Keratinocyte (primary cell): Measurements from ENCODE around the gene ESX1.

Experiments used
- CTCF ChIP-seq, 3 experiments: IDR thresholded peaks in 1 of 3; conservative IDR thresholded peaks in 1 of 3; optimal IDR thresholded peaks in 1 of 3; 2 replicates in 2 of 3; 3 replicates in 1 of 3; pipeline versions ENCODE3 to v1.5.1; 2011; ENCODE audit warnings: low read length in 3 of 3, mild to moderate bottlenecking in 3 of 3, moderate library complexity in 2 of 3, control low read depth in 1 of 3, inconsistent platforms in 1 of 3; ENCODE audit not compliant: insufficient read depth in 2 of 3; ENCODE audit errors: extremely low read depth in 1 of 3
- EZH2 ChIP-seq: IDR thresholded peaks from one replicate; pipeline ENCODE4 v1.6.1; 2012; ENCODE audit warnings: inconsistent platforms, mild to moderate bottlenecking, low read length, moderate library complexity

- no peak for TF ChIP-seq CTCF (optimal IDR thresholded peaks at IDR 0.05 in 1 of 3, IDR thresholded peaks at IDR 0.05 in 1 of 3, conservative IDR thresholded peaks at IDR 0.05 in 1 of 3; ENCODE audit: extremely low read depth in 1 of 3, insufficient read depth in 2 of 3, low read length in 3 of 3)
- TF ChIP-seq EZH2: no peak
Observed at GRCh38 chrX:104295636-104296035, 40.9 kb upstream of the ESX1 start.
